B cell (primary cell): ENCODE measurements around the gene CHAMP1.

Source experiments
- EZH2 ChIP-seq: IDR thresholded peaks from 2 replicates; pipeline ENCODE4 v1.6.1; 2012; ENCODE audit warnings: borderline replicate concordance, low read depth, mild to moderate bottlenecking, moderate library complexity, low read length; ENCODE audit not compliant: insufficient read depth, poor library complexity, severe bottlenecking
- TF ChIP-seq, protein P1 (sequence below): fragments of 200-600 bp; IDR thresholded peaks from one replicate; pipeline ENCODE4 v1.8.0; 2022; ENCODE audit warnings: antibody characterized with exemption, mild to moderate bottlenecking

DNA sequence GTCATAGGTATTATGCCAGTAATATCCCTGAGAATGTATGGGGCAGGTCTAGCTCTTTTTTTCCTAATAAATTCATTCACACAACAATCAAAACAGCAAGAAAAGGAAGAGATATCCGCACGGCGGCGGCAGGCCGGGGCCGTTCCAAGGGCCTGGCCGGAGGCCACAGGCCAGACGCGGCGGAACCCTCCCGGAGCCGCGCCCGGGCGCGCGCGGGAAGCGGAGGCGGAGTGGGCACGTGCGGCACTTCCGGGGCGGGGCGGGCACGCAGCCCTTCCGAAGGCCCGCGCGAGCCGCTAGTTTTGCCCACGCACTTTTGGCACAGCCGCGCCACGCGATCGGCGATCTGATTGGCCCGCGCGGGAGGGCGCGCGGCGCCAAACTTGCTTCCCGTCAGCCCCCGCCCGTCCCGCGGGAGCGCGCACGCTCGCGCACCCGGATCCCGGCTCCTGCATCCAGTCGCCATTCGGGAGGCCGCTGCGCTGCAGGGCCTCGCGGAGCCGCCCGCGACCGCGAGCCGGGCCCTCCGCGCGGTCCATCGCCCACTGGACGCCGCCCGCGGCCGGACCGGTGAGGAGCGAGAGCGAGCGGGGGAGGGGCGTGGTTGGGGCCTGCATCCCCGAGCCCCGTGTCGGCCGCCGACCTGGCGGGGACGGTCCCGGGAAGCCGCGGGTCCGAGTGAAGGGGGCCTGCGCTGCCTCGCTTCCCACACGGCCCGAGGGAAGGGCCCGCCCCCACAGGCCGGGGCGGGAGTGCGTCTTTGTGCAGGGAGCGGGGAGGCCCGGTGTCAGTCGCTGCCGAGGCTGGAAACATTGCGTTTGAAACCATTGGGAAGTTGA is at the start of gene CHAMP1:
- TF ChIP-seq, protein P1, sequence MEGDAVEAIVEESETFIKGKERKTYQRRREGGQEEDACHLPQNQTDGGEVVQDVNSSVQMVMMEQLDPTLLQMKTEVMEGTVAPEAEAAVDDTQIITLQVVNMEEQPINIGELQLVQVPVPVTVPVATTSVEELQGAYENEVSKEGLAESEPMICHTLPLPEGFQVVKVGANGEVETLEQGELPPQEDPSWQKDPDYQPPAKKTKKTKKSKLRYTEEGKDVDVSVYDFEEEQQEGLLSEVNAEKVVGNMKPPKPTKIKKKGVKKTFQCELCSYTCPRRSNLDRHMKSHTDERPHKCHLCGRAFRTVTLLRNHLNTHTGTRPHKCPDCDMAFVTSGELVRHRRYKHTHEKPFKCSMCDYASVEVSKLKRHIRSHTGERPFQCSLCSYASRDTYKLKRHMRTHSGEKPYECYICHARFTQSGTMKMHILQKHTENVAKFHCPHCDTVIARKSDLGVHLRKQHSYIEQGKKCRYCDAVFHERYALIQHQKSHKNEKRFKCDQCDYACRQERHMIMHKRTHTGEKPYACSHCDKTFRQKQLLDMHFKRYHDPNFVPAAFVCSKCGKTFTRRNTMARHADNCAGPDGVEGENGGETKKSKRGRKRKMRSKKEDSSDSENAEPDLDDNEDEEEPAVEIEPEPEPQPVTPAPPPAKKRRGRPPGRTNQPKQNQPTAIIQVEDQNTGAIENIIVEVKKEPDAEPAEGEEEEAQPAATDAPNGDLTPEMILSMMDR = no peak
- TF ChIP-seq EZH2 = no peak
